HG02870 (cell line): ENCODE measurements around the gene NUBPL.
"Not testable (repeated sequence)": the region's sequence is repeated elsewhere in the genome, so short reads cannot be mapped to it uniquely, and the experiment has no call there.

Source experiments
- ATAC-seq: cut with Tn5 transposase; IDR thresholded peaks from one replicate; pipeline ENCODE4 v1.9.1; 2021; ENCODE audit warnings: mild to moderate bottlenecking, moderate library complexity; ENCODE audit not compliant: unreplicated experiment

NUBPL gene

DNA sequence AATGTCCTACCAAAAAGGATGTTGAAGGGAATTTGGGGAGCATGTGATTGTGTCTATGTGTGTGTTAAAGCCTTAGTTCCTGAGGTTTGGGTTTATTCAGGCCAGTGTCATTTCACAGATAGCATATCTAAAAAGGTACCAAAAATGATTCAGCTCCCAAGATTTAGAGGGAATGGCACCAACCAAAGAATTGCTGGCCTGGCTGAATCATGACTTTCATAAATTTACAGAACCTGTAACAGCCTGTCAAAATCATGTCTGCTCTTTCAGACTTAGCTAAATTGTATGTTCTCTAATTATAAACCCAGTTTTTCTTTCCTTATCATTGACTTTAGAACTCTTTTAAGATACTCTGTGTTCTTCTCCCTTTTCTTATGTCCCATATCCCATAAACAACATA is 231.5 kb downstream of the NUBPL start:
- no peak for ATAC-seq

DNA sequence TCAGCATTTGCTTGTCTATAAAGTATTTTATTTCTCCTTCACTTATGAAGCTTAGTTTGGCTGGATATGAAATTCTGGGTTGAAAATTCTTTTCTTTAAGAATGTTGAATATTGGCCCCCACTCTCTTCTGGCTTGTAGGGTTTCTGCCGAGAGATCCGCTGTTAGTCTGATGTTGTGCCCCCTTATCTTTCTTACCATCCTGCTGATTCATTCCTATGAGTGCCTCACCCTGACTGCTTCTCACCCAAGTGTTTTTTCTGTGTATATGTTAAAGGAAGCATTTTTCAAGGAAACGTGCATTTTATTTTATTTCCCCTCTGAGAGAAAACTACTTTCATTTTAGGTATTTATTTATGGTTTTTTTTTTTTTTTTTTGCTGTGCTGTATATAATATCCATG is 236.7 kb downstream of the NUBPL start:
- ATAC-seq: not testable (repeated sequence)

DNA sequence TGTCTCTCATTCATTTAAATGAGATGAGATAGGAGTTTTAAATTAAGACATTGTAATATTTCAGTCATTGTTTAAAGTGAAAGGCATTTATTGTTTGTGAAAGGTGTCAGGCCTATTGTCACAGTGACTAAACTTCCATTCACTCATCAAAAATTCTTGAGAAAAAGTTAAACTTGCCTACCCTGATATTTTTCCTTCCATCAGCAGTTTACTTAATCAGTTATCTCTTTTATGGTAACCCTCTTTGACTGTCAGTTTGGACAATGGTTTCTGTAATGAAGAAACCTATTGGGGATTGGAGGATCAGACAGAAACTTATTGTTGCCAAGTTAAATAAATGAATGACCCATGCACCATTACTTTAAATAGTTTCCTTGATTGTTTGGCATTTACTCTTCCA is 241.6 kb downstream of the NUBPL start:
- ATAC-seq: no peak

DNA sequence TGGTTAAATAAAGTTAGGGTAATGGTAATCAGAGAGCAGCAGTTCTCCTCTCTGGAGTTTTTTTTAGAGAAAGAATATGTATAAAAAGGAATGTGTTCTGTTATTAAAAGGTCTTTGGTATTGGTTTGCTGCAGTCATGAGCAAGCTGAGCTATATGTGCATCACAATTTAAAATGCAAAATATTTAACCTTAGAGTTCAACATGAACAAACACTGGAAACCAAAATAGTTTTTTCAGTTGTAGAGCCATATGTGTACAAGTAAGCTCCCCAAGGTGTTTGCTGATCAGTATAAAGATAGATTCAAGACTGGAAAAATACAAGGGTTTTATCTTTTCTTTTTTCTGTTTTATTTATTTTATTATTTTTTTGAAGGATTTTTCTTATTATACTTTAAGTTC is 245.0 kb downstream of the NUBPL start:
- no peak for ATAC-seq

DNA sequence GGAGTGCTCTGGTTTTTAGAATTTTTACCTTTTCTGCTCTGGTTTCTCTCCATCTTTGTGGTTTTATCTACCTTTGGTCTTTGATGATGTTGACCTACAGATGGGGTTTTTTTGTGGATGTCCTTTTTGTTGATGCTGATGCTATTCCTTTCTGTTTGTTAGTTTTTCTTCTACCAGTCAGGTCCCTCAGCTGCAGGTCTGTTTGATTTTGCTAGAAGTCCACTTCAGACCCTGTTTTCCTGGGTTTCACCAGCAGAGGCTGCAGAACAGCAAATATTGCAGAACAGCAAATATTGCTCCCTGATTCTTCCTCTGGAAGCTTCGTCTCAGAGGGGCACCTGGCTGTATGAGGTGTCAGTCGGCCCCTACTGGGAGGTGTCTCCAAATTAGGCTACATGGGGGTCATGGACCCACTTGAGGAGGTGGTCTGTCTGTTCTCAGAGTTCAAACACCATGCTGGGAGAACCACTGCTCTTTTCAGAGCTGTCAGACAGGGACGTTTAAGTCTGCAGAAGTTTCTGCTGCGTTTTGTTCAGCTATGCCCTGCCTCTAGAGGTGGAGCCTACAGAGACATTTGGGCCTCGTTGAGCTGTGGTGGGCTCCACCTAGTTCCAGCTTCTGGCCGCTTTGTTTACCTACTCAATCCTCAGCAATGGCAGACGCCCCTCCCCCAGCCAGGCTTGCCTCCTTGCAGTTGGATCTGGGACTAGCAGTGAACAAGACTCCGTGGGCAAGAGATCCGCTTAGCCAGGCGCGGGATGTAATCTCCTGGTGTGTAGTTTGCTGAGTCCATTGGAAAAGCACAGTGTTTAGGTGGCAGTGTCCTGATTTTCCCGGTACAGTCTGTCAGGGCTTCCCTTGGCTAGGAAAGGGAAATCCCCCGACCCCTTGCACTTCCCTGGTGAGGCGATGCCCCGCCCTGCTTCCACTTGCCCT is 250.8 kb downstream of the NUBPL start:
- ATAC-seq: not testable (repeated sequence)

DNA sequence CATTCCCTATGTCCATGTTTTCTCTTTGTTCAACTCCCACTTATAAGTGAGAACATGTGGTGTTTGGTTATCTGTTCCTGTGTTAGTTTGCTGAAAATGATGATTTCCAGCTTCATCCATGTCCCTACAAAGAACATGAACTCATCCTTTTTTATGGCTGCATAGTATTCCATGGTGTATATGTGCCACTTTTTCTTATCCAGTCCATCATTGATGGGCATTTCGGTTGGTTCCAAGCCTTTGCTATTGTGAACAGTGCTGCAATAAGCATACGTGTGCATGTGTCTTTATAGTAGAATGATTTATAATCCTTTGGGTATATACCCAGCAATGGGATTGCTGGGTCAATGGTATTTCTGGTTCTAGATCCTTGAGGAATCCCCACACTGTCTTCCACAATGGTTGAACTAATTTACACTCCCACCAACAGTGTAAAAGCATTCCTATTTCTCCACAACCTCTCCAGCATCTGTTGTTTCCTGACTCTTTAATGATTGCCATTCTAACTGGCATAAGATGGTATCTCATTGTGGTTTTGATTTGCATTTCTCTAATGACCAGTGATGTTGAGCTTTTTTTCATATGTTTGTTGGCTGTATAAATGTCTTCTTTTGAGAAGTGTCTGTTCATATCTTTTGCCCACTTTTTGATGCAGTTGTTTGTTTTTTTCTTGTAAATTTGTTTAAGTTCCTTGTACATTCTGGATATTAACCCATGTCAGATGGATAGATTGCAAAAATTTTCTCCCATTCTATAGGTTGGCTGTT is 252.7 kb downstream of the NUBPL start:
- ATAC-seq: not testable (repeated sequence)

DNA sequence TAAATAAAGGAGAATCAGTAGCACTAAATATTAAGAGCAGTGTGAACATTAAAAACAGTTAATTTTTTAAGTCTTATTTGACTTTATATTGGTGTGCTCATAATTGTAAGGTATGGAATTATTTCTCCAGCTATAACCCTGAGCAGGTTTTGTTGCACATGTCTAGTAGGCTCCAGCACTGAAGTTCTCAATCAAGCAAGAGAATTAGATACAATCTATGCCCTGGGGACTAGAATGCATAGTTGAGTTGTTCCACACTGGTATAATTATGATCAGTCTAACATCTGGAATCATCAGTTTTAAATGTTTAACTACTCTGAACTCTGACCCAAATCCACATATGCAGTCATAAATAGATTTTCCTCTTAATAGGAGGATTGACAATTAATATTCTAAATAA is 258.1 kb downstream of the NUBPL start:
- no peak for ATAC-seq

DNA sequence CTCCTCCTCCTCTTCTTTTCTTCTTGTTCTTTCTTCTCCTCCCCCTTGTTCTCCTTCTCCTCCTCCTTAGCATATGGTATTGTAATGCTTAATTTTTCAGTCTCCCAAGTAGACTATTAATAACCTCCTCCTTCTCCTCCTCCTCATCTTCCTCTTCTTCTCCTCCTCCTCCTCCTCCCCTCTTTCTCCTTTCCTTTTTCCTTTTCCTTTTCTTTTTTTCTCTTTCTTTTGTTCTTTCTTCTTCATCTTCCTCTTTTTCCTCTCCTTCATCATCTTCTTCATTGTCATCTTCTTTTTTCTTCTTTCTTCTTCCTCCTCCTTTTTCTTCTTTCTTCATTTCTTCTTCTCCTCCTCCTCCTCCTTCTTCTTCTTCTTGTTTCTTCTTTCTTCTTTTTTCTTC is 264.3 kb downstream of the NUBPL start:
- ATAC-seq: no peak

DNA sequence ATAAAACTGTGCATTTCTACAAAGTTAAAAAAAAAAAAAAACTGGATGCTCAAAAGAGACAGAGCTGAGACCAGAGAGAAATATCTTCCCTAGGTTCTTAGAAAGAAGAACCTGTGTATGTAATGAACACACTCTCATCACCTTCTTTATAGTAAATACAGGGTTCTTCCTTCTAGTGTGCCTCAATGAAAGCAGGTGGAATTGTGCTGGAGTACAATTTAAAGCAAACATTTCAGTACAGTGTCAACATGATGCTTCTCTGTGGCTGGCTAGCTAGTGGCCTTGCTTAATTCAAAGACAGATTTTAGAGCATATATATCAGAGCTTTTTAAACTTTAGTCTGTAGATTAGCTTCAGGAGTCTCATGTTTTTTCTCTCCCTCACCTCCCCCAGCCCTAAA is 266.1 kb downstream of the NUBPL start:
- no peak for ATAC-seq

DNA sequence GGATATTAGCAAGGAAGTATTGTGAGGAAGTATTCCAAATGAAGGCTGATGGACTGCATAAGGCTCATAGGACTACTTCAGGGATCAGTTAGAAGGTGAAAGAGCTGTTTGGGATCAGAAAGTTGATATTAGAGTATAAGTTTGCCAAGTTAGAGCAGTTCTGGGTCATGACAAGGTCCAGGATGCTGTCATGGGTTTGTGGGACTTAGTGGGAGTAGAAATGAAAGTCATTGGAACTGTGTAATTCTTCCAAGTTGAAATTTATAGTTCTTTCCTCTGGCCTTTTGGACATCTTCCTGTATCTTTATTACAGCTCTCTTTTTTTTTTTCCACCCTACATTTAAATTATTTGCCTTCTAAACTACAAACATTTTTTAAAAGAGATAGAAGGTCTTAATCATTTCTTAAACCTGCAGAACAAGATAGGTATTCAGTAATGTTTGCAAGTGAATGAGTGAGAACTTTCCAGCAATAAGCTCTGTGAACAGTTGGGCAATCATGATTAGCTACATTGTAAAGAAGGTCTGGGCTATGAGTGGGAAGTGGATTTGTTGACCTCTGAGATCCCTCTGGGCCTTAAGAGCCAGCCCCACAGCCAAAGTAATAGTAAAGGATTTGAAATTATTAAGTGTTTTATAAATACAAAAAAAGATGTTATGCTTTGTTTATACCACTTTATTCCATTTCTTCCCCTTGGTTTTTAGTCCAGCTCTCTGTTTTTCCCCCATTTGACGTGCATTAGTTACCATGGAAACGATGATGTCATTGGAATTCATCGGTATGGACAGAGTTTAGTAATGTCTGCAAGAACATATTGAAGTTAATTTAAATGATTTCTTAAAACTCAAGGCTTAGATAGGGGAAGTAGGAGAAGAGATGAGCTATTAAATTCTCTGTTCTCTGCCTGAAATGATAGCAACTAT is 268.0 kb downstream of the NUBPL start:
- ATAC-seq: no peak

DNA sequence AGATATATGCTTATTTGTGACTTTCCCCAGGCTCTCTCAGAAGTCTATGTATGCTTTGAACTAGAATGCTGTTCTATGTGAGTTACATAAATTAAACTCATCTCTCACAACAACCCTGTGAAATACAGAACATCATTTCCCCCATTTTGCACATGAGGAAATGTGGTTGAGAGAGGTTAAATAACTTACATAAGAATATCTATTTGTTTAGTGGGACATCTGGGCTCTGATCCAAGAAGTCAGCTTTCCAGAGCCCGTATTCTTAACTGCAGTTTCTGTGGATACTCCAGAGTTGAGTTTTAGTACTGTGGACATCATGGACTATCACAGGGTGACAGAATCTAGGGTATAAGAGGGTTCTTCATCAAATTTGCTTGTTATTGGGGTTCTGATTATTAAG is 273.4 kb downstream of the NUBPL start:
- ATAC-seq: no peak

DNA sequence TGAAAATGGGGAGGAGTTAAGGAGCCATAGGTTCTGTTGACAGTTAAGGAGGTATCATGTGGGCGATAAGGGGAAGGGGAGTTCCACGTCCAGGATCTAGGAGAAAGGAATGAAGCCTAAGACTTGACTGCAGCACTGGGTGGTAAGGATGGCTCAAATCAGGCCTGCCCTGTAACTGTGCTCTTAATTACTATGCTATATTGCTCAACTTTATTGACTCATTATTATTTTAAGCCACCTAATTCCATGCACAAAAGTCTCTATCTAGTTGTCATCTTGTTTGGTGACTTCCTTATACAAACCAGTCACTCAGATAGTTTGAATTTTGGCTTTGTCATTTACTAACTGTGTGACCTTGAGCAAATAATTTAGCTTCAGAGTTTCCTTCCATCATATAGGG is 273.8 kb downstream of the NUBPL start:
- ATAC-seq: no peak

DNA sequence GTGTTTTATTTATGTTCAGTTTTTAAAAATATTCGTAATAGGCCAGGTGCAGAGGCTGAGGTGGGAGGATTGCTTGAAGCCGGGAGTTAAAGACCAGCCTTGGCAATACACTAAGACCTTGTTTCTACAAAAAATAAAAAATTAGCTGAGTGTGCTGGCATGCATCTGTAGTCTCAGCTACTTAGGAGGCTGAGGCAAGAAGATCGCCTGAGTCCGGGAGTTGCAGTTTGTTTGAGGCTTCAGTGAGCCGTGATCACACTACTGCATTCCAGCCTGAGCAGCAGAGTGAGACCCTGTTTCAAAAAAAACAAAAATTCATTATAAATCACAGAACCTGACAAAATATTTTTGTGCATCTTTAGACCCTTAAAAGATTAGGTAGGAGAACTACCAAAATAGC is 275.8 kb downstream of the NUBPL start:
- no peak for ATAC-seq

DNA sequence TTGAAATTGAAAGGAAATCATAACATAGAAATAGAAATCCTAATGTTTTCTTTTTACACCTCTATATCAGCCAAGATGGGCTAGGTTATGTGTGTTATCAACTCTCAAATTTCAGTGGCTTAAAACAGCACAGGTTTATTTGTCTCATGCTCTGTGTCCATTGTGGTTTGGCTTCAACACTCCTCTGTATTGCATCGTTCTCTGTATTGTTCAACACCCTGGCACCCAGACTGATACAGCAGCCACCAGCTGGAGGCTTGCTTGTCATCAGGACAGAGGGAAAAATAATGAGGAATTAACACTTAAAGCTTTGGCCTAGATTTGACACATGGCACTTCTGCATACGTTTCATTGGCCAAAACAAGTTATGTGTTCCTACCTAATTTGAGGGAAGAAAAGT is 281.7 kb downstream of the NUBPL start:
- no peak for ATAC-seq

DNA sequence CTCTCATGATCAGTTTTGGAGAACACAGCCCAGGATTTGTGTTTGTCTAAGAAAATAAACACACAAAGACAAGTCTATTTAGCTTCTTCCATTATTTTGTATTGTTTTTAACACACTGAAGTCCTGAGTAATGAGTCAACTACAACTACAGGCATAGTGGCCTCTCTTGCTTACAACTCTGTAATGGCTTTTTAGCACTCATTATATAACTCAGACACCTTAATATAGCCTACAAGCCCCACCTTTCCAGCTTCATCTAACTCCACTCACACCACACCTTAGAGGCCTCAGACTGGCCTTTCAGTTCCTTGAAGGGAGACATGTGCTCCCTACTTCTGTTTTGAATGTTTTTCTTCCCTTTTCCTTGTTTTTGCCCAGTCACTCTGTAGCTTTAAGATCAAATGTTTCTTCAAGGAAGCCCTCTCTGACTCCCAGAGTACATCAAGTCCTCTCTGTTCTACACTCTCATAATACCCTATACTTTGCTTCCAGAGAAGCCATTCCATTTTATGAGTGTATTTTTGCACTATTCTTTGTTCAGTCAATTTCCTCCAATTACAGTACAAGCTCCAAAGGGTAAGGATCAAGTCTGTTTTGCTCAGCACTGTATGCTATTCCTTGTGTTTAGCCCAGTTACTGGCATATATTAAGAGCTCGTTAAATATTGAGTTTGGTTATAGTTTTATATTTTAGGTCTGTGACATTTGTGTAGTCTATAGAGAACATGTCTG is 282.3 kb downstream of the NUBPL start:
- peak; percentile 87 for ATAC-seq

DNA sequence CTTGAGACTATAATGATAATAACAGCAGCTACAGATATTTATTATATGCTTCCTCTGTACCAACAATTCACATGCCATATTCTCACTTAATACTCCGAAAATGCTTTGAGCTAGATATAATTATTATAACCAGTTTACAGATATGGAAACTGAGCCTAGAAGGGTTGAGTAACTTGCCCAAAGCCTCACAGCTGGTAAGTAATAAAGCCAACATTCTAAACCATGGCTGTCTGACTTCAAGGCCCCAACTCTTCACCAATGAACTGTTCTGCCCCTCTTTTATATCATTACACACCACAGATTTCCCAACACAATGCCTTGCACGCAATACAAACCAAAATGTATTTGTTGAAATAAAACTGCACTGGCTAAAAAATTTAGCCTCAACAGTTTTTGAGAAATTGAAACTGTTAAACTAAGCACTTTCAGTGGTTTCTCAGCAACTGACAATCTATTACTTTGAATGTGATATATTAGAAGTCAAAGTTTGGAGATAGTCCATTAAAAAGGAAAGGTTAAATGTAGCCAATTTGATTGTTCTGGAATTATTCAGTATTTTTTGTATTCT is 293.4 kb downstream of the NUBPL start:
- ATAC-seq: no peak

DNA sequence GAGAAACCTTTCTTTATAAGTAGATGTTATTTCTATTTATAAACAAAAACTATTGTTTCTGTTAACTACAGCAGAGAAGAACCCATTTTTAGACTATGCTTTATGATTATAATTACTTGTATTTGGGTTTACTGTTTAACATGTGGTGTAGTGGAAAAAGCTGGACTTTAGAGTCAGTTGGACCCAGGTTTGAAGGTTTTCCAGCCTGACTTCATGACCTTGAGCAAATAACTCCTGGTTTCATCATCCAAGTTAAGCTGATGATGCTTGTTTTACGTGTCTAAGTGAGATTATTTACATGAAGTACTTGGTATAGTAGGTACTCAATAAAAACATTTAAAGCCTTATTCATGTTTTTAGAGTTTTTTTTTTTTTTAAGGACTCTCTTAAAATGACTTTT is 294.1 kb downstream of the NUBPL start:
- ATAC-seq: no peak

DNA sequence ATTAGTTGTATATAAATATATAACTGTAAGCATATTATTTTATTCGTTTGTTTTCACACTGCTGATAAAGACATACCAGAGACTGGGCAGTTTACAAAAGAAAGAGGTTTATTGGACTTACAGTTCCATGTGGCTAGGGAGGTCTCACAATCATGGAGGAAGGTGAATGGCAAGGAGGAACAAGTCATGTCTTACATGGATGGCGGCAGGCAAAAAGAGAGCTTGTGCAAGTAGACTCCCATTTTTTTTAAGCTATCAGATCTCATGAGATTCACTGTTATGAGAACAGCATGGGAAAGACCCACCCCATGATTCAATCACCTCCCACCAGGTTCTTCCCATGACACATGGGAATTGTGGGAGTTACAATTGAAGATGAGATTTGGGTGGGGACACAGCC is 294.8 kb downstream of the NUBPL start:
- ATAC-seq: not testable (repeated sequence)

DNA sequence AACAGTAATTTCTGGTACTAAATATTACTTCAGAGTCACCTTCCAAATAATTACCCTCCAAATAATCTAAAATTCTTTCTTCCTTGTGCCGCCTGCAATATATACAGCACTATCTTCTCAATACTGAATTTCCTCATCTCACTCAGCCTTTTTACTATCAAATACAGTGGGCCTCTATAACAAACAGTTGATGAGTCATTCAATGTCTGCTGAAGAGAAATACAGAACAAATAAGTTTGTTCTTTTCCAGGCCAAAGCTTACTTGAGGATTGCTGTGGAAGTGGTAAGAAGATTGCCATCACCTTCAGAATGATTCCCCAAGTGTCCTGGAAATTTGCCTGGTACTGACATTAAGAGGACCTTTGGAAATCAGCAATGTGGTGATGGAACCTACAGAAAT is 297.7 kb downstream of the NUBPL start:
- no peak for ATAC-seq
